ENCODE measurements around the gene KBTBD6.
A peak's percentile ranks its signal among the peaks of the same experiment; 100 is the strongest.
"Not testable (repeated sequence)": the region's sequence is repeated elsewhere in the genome, so short reads cannot be mapped to it uniquely, and the experiment has no call there.

Gene KBTBD6

DNA sequence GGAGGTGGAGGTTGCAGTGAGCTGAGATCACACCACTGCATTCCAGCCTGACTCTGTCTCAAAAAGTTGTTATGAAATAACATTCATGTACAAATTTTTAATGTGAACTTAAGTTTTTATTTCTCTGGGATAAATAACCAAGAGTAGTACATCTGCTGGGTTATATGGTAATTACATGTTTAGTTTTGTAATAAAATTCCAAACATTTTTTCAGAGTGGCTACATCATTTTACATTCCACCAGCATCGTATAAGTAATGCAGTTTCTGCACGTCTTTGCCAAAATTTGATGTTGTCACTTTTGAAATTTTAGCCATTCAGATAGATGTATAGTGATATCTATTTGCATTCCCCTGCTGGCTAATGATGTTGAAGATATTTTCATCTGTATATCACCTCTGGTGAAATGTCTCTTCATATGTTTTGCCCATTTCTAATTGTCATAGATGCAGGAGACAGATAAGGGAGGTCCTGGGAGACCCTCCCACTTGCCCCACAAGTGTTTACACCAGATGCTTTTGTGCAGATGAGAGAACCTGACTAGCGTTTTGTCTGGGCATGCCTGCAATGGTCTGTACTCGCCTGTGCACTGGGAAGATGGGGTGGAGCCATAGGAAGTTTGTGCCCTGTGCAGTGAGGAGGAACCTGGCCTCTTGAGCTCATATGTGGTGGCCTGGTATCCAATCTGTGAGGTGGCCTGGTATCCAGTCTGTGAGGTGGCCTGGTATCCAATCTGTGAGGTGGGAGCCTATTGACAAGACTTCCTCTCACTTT is 12.7 kb upstream of the KBTBD6 start:
- no peak for DNase-seq (ENCODE audit: low spot score in 2 of 2)
- Mint-ChIP-seq H3K36me3 (no peaks in the 10 kb centered on the region), H3K4me1 (no peaks in the 10 kb centered on the region), H3K4me3 (no peak overlapping the region), H3K27ac (no peak overlapping the region), H3K9me3 (peaks cover 21% of the 10 kb centered on the region)
- ATAC-seq, result no peak

DNA sequence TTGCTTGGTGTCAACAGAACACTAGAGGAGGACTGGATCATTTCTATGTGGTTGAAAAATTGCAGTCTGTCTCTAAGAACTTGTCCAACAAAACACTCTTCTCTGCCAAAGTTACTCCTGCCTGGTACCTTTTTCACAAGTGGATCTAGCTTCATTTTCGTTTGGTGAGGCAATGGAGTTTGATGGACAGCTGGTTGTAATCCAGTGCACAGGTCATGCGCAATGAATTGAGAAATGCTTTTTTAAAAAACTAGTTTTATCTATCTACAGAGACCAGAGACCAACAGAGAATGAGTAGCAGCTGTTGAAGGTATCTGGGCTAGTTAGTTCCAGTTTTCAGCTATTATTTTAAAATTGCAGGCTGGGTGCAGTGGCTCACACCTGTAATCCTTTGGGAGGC is 12.0 kb upstream of the KBTBD6 start:
- H3K36me3 Mint-ChIP-seq, result no peaks in the 10 kb centered on the region

DNA sequence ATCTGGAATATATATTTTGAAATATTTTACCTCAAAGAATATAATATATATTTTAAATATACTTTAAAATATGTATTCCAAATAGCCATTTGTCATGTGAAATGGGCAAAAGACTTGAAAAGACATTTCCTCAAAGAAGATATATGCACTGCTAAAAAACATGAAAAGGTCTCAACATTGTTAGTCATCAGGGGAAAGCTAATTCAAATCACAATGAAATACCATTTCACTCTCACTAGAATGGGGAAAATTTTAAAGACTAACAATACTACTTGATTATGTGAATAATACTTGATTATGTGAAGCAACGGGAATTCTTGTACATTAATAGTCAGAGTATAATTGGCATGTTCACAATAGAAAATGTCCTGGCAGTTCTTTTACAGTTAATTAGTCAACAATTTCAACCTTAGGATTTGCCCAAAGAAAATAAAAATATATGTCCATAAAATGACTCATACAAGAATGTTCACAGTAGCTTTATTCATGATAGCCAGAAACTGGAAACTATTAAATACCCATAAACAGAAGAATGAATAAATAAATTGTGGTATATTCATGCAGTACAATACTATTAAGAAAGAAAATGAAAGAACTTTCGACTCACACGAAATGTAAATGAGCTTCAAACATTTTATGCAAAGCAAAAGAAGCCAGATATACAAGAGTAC is 6.8 kb upstream of the KBTBD6 start:
- Mint-ChIP-seq H3K9me3 (no peaks in the 10 kb centered on the region), H3K27ac (no peak overlapping the region), H3K4me3 (no peak overlapping the region), H3K4me1 (no peaks in the 10 kb centered on the region), H3K36me3 (no peaks in the 10 kb centered on the region)
- DNase-seq (ENCODE audit: low spot score in 2 of 2) (no peak), ATAC-seq (no peak)

More for the DNA sequence above, 12.0 kb upstream of the KBTBD6 start:
- no peak for ATAC-seq
- no peak for DNase-seq (ENCODE audit: low spot score in 2 of 2)
- Mint-ChIP-seq H3K27ac (no peak overlapping the region), H3K4me1 (no peaks in the 10 kb centered on the region), H3K9me3 (peaks cover 16% of the 10 kb centered on the region), H3K4me3 (no peak overlapping the region)

DNA sequence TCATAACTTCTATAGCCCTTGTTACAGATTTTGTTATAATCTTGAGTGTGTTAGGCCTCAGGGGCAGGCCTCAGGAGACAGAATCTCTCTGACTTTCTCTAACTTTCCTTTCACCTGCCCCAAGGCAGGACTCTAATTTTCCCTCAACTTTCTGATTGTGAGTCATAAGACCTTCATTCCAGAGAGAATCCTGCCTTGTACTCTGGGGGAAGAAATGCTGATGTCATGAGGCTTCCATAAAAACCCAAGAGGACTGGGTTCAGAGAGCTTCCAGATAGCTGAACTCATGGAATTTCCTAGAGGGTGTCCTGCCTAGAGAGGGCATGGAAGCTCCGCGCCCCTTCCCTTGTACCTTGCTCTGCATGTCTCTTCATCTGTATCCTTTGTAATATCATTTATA is 5.3 kb upstream of the KBTBD6 start:
- Mint-ChIP-seq H3K4me3 (no peak overlapping the region), H3K9me3 (no peaks in the 10 kb centered on the region), H3K4me1 (peaks cover 8% of the 10 kb centered on the region), H3K27ac (no peak overlapping the region), H3K36me3 (peaks cover under 1% of the 10 kb centered on the region)
- no peak for ATAC-seq
- DNase-seq (ENCODE audit: low spot score in 2 of 2), result no peak

DNA sequence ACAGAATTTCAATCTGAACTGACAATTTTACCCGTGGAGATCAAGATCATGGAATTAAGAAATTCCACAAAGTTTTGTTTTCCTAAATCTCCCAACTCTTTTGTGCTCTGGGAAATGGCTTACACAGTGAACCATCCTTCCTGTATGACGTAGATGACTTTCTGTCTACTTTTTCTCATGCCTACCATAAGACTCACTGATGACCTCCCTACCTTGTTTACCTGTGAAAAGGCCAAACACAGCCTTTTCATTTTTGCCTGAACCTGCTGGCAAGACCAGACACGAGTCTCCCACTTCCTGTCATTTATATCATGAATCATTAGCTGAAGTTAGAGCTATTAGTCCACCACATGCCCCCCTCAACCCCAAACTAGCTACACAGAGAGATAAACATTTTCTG is 4.6 kb upstream of the KBTBD6 start:
- peaks cover 8% of the 10 kb centered on the region for H3K36me3 Mint-ChIP-seq
- H3K4me1 Mint-ChIP-seq, result peaks cover 12% of the 10 kb centered on the region
- no peaks in the 10 kb centered on the region for H3K9me3 Mint-ChIP-seq
- ATAC-seq (no peak), DNase-seq (ENCODE audit: low spot score in 2 of 2) (no peak)
- no peak overlapping the region for H3K27ac Mint-ChIP-seq
- no peak overlapping the region for H3K4me3 Mint-ChIP-seq

DNA sequence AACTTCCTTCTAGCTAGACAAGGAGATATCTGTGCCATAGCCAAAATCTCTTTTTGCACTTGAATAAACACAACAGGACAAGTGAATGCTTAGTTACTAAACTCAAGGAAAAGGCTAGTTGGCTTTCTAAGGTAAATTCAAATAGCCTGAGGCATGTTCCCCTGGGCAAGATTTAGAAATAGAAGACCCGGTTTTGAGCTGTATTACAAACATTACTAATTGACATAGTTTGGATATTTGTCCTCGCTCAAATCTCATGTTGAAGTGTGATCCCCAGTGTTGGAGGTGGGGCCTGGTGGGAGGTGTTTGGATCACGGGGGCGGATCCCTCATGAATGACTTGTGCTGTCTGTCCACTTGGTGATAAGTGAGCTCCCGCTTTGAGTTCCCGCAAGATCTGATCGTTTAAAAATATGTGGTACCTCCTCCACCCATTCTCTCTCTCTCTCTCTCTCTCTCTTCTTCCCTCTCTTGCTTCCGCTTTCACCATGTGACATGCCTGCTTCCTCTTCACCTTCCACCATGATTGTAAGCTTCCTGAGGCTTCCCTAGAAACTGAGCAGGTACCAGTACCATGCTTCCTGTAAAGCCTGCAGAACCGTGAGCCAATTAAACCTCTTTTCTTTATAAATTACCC is 3.9 kb upstream of the KBTBD6 start:
- Mint-ChIP-seq H3K9me3 (no peaks in the 10 kb centered on the region), H3K36me3 (peaks cover 10% of the 10 kb centered on the region), H3K4me3 (no peak overlapping the region), H3K4me1 (peaks cover 19% of the 10 kb centered on the region), H3K27ac (no peak overlapping the region)
- DNase-seq (ENCODE audit: low spot score in 2 of 2) (no peak), ATAC-seq (no peak)

DNA sequence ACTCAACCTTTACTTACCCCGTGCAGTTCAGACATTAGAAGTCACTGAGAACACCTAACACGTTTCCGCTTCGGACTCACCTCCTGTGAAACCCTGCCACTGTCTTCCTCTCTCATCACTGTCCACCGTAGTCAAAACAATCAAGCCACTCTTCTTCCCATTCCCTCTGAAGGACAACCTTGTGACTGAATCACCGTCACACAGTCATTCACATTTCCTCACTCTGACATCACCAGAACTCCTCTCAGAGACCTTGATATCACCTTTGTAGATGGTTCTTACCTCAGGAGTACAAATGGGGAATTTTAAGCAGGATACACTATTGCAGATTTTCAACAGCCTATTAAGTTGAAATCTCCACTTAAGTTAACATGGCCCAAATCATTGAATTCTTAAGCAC is 1.3 kb upstream of the KBTBD6 start:
- H3K9me3 Mint-ChIP-seq, result no peaks in the 10 kb centered on the region
- peaks cover 33% of the 10 kb centered on the region for H3K4me1 Mint-ChIP-seq
- H3K27ac Mint-ChIP-seq, result no peak overlapping the region
- no peak for ATAC-seq
- peak overlapping the region; percentile 97 for H3K4me3 Mint-ChIP-seq
- no peak for DNase-seq (ENCODE audit: low spot score in 2 of 2)
- H3K36me3 Mint-ChIP-seq, result peaks cover 10% of the 10 kb centered on the region

DNA sequence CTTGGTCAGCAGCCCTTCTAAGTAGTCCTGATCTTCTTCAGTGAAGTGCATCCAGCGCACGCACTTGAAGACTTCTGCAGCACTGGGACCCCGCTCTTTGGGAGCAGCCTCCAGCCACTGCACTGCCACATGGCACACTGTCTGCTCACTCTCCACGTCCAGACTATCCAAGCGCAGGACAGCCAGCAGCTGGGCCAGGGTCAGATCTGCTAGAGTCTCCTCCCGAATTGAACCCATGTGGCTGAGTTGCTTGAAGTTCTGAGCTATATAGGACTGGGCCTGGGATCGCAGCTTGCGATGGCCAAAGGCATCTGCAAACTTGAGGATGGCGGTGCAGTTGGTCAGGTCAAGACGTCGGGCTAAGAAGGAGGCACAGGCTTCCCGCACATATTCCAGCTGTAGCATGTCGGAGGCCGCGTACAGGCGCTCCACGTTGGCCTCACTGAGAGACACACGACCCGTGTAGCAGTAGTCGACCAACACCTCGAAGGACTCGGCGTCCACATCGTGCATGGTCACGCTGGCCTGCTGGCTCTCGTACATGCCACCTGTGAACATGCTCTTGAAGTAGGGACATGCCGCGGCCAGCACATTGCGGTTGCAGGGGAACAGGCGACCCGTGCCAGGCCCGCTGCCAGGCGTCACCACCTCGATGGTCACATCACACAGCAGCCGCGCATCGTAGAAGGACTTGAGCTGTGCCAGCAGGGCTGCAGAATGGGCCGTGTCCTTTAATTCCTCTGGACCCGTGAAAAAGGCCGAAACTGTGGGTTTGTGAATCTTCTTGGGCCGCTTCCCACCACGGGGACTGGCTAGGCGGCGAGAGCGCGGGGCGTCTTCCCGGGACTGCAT is 716 bp downstream of the KBTBD6 start:
- Mint-ChIP-seq H3K4me3 (peak overlapping the region; percentile 97), H3K36me3 (peaks cover 10% of the 10 kb centered on the region), H3K27ac (peak overlapping the region; percentile 91), H3K4me1 (peaks cover 33% of the 10 kb centered on the region)
- H3K9me3 Mint-ChIP-seq; DNase-seq (ENCODE audit: low spot score in 2 of 2): not testable (repeated sequence)
- peak; percentile 29 for ATAC-seq

DNA sequence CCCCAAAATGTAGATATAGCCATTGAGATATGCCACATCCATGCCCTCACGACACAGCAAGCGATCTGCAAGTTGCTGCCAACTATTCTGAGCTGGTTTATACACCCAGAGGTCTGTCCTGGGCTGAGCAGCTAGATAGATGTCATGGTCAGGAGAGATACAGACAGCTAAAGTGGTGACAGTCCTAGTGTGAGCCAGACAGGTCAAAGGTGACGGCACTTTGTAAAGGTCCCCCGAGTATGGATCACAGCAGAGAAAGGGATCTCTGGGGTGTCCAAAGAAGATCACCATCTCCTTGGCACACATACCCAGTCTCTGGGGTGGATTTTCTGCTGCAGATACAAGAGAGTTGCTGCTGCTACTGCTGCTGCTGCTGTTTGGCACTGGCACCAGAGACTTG is 1.4 kb downstream of the KBTBD6 start:
- not testable (repeated sequence) for H3K9me3 Mint-ChIP-seq; ATAC-seq; DNase-seq (ENCODE audit: low spot score in 2 of 2)
- H3K4me3 Mint-ChIP-seq, result peak overlapping the region; percentile 97
- peak overlapping the region; percentile 9 for H3K27ac Mint-ChIP-seq
- peaks cover 33% of the 10 kb centered on the region for H3K4me1 Mint-ChIP-seq
- H3K36me3 Mint-ChIP-seq, result peaks cover 10% of the 10 kb centered on the region

DNA sequence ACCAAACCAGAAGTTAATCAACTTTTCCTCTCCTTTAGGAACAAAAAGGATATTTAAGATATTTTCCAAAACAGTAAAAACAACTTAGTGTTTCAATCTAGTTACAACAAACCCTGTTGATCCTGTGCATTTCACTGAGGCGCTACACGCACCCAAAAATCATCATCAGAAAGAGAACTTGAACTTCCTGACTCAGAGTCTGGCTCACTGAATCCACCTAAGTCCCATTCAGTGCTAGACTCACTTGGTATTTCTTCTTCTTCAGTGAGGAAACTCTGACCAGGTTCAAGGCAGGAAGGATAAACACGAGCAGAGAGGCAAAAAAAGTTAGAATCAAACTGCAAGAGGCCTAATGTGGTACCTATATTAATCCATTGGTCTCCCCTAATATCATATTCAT is 2.2 kb downstream of the KBTBD6 start:
- DNase-seq (ENCODE audit: low spot score in 2 of 2), result no peak
- H3K4me1 Mint-ChIP-seq, result peaks cover 33% of the 10 kb centered on the region
- peaks cover 10% of the 10 kb centered on the region for H3K36me3 Mint-ChIP-seq
- peaks cover 3% of the 10 kb centered on the region for H3K9me3 Mint-ChIP-seq
- ATAC-seq, result no peak
- peak overlapping the region; percentile 9 for H3K27ac Mint-ChIP-seq
- H3K4me3 Mint-ChIP-seq, result peak overlapping the region; percentile 97

DNA sequence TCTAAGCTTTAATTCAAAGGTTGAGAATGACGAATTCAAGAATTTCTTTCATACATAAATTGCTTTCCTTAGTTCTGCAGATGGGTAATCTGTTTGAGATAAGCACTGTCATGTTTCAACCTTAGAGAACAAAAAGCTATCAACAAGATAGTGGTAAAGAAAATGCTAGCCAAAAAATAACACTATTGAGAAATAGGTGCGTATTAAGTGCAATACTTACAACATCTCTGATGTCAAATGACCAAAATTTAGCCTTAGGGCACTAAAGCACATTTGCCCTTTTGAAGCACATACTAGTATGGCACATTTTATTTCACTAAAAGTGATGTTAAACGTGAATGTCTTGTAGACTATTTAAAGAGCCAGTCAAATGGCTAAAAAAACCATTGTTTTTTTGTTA is 4.9 kb downstream of the KBTBD6 start:
- Mint-ChIP-seq H3K4me3 (no peak overlapping the region), H3K27ac (no peak overlapping the region), H3K36me3 (peaks cover 7% of the 10 kb centered on the region), H3K9me3 (peaks cover 3% of the 10 kb centered on the region), H3K4me1 (peaks cover 24% of the 10 kb centered on the region)
- no peak for DNase-seq (ENCODE audit: low spot score in 2 of 2)
- no peak for ATAC-seq

DNA sequence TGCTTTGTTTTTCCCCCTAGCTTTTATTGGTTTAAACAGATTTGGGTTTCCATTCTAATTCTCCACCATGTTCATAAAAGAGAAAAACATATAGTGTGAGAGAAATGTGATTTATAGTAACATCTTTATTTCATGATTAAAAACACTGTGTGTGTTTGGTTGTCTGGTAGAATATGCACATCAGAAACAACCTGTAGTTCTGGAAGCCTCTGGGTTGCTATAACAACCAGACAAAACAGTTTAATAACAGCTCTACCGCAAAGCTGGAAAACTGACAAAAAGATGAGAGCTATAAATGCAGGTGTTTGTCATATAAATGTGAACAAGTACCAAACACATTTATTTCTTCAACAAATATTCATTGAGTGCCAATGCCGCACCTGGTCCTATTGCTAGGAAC is 9.8 kb downstream of the KBTBD6 start:
- Mint-ChIP-seq H3K4me1 (no peaks in the 10 kb centered on the region), H3K9me3 (peaks cover 3% of the 10 kb centered on the region), H3K36me3 (no peaks in the 10 kb centered on the region), H3K27ac (no peak overlapping the region), H3K4me3 (no peak overlapping the region)
- ATAC-seq (no peak), DNase-seq (ENCODE audit: low spot score in 2 of 2) (no peak)

DNA sequence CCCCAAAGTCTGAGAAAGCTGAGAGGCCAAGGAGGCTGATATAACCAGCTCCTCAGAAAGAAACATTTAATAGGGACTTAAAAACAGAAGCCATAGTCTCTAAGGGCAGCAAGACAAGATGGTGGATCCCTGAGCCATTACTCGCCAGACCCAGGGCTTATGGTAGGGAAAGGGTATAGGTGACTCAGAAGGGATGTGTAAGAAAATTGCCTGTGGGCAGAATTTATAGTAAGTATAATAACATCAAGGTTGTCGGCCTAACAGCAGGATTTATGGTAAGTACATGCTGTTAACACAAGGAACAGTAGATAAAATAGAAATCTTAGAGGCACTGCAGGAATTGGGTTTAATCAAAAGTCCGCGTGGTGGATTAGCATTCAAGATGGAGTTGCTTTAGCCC is 14.7 kb downstream of the KBTBD6 start:
- ATAC-seq (no peak), DNase-seq (ENCODE audit: low spot score in 2 of 2) (no peak)
- no peak overlapping the region for H3K4me3 Mint-ChIP-seq
- H3K4me1 Mint-ChIP-seq, result no peaks in the 10 kb centered on the region
- no peaks in the 10 kb centered on the region for H3K9me3 Mint-ChIP-seq
- H3K27ac Mint-ChIP-seq, result no peak overlapping the region
- no peaks in the 10 kb centered on the region for H3K36me3 Mint-ChIP-seq

DNA sequence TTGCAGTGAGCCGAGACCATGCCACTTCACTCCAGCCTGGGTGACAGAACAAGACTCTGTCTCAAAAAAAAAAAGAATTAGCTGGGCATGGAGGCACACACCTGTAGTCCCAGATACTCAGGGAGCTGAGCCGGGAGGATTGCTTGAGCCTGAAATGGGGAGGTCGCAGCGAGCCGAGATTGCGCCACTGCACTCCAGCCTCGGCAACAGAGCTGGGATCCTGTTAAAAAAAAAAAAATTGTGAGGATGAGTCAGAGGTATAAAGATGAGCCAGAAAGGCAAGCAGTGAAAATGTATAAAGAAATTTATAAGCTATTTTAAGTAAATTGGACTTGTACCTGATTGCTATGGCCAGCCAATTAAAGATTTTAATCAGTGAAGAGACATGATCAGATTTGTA is 21.1 kb downstream of the KBTBD6 start:
- Mint-ChIP-seq H3K36me3 (no peaks in the 10 kb centered on the region), H3K4me3 (no peak overlapping the region), H3K27ac (no peak overlapping the region), H3K9me3 (no peaks in the 10 kb centered on the region), H3K4me1 (no peaks in the 10 kb centered on the region)
- ATAC-seq, result no peak
- no peak for DNase-seq (ENCODE audit: low spot score in 2 of 2)

DNA sequence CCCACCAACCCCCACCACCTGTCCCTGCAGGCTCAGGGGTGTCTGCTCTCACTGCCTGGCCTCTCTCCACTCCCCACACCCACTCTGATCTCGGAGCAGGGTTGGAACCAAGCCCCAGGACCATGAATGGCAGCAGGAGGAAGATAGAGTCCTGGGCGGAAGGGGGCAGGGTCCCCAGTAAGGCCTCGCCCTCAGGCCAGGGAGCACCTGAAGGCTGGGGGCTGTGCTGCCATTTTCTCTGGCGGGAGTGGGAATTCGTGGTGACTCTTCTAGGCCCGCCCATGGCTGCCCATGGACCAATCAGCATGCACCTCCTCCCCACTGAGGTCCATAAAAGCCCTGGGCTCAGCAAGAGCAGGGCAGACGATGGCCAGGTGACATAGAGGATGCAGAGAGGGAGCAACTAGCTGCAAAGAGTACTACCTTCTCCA is 25.0 kb downstream of the KBTBD6 start:
- no peak for ATAC-seq
- Mint-ChIP-seq H3K9me3 (no peaks in the 10 kb centered on the region), H3K4me3 (no peak overlapping the region), H3K4me1 (no peaks in the 10 kb centered on the region), H3K27ac (no peak overlapping the region), H3K36me3 (no peaks in the 10 kb centered on the region)
- DNase-seq (ENCODE audit: low spot score in 2 of 2), result no peak
